GM21390 (cell line): ENCODE data around the gene TSPAN3.

Experiments
- ATAC-seq: cut with Tn5 transposase; IDR thresholded peaks from one replicate; pipeline ENCODE4 v1.9.1; 2021; ENCODE audit not compliant: unreplicated experiment

Gene TSPAN3

GRCh38 chr15:76991741-76992645, 78.9 kb downstream of the TSPAN3 start:
- no peak for ATAC-seq
